HCT116 (cell line): Measurements from ENCODE around the gene EPS15. TPM values are rescaled to one million over a fixed set of nuclear protein-coding genes. Genes with fewer than 3 reads are reported as not detected.

Experiments
- ATAC-seq: fragments of 200-7000 bp; cut with Tn5 transposase; 2 replicates; pipeline ENCODE4 v1.9.1; 2020; ENCODE audit warnings: mild to moderate bottlenecking, moderate library complexity
- BruUV-seq: library from RNA; stranded (reverse); fragments of 400-500 nt; replicated peaks from 2 replicates; lab custom pipeline; 2021; lab: Mats Ljungman, UMichigan
- CTCF ChIA-PET: fragments of 300-600 bp; sonication (Branson Sonifier 250); formaldehyde crosslinking; loops from one replicate; lab custom pipeline; 2021; ENCODE audit warnings: antibody characterized with exemption; lab: Charles Lee
- POLR2A ChIA-PET: fragments of 300-600, 350-600 bp; sonication (Branson Sonifier 250); formaldehyde crosslinking; loops from one replicate; lab custom pipeline; 2021; ENCODE audit warnings: antibody characterized with exemption; lab: Charles Lee
- RAD21 ChIA-PET, 2 experiments: fragments of 300-600 bp; sonication (Branson Sonifier 250); formaldehyde crosslinking; loops; one replicate each; lab custom pipeline; 2023; ENCODE audit warnings: low total read pairs in 2 of 2; ENCODE audit not compliant: uncharacterized antibody in 2 of 2, unreplicated experiment in 2 of 2, low non-redundant PET in 1 of 2; lab: Charles Lee
- DNase-seq: peaks from one replicate; pipeline ENCODE4 v3.0.0-alpha.2; 2010; ENCODE audit warnings: low read depth, low spot score
- H2AFZ ChIP-seq: fragments of 200-600 bp; shearing (Covaris generic), sonication (generic); 2 replicates; pipeline ENCODE4 v1.6.1; 2017; ENCODE audit warnings: low read depth, mixed run types, mixed read lengths, antibody characterized with exemption, low read length; ENCODE audit not compliant: poor library complexity, severe bottlenecking
- H3K27ac ChIP-seq: 2 replicates; pipeline ENCODE4 v1.5.1; 2012; ENCODE audit warnings: low read depth, low read length
- H3K27me3 ChIP-seq: fragments of 200-600 bp; sonication (generic); 2 replicates; pipeline ENCODE4 v1.6.1; 2016; ENCODE audit warnings: mixed run types, low read length, mixed read lengths; ENCODE audit not compliant: insufficient read depth
- H3K36me3 ChIP-seq, 2 experiments: fragments of 200-500 bp in 1 of 2; fragments of 200-600 bp in 1 of 2; sonication (Bioruptor generic) in 1 of 2; sonication (generic) in 1 of 2; 2 replicates each; pipeline versions ENCODE4 v1.5.1 to v1.6.1; 2014 to 2016; ENCODE audit warnings: low read length in 2 of 2, inconsistent platforms in 1 of 2, mixed read lengths in 1 of 2, mixed run types in 1 of 2; ENCODE audit not compliant: insufficient read depth in 2 of 2, control insufficient read depth in 1 of 2
- H3K4me1 ChIP-seq, 2 experiments: fragments of 200-600 bp in 1 of 2; sonication (generic) in 1 of 2; 2 replicates each; pipeline versions ENCODE4 v1.5.1 to v1.6.1; 2012 to 2017; ENCODE audit warnings: low read length in 2 of 2, inconsistent platforms in 1 of 2, mild to moderate bottlenecking in 1 of 2, mixed read lengths in 1 of 2, mixed run types in 1 of 2, moderate library complexity in 1 of 2; ENCODE audit not compliant: insufficient read depth in 2 of 2, control insufficient read depth in 1 of 2
- H3K4me2 ChIP-seq: fragments of 200-600 bp; sonication (generic); 2 replicates; pipeline ENCODE4 v1.6.1; 2017; ENCODE audit warnings: mixed run types, low read length, mixed read lengths
- H3K4me3 ChIP-seq, 2 experiments: fragments of 200-600 bp in 1 of 2; sonication (generic) in 1 of 2; replicated peaks in 1 of 2; 2 replicates each; pipeline ENCODE4 v1.5.1; 2011 to 2016; ENCODE audit warnings: low read length in 2 of 2, control low read depth in 1 of 2, low read depth in 1 of 2, mild to moderate bottlenecking in 1 of 2, mixed read lengths in 1 of 2, mixed run types in 1 of 2
- H3K79me2 ChIP-seq: fragments of 200-600 bp; sonication (generic); 2 replicates; pipeline ENCODE4 v1.6.1; 2017; ENCODE audit warnings: mild to moderate bottlenecking, mixed run types, low read length, moderate library complexity, mixed read lengths; ENCODE audit not compliant: insufficient read depth
- H3K9ac ChIP-seq: fragments of 200-600 bp; sonication (generic); 2 replicates; pipeline ENCODE4 v1.6.1; 2016; ENCODE audit warnings: low read length, mixed read lengths
- H3K9me2 ChIP-seq: fragments of 200-600 bp; sonication (generic), shearing (Covaris generic); 2 replicates; pipeline ENCODE4 v1.6.1; 2017; ENCODE audit warnings: mixed run types, mild to moderate bottlenecking, moderate library complexity; ENCODE audit not compliant: insufficient read depth
- H3K9me3 ChIP-seq, 2 experiments: fragments of 200-500 bp in 1 of 2; fragments of 200-600 bp in 1 of 2; sonication (Bioruptor generic) in 1 of 2; sonication (generic) in 1 of 2; 2 replicates each; pipeline ENCODE4 v1.6.1; 2014 to 2017; ENCODE audit warnings: low read length in 2 of 2, mixed read lengths in 2 of 2, inconsistent platforms in 1 of 2, low read depth in 1 of 2, mild to moderate bottlenecking in 1 of 2, mixed run types in 1 of 2, moderate library complexity in 1 of 2; ENCODE audit not compliant: control insufficient read depth in 1 of 2, insufficient read depth in 1 of 2
- H4K20me1 ChIP-seq: fragments of 200-600 bp; sonication (generic), shearing (Covaris generic); 2 replicates; pipeline ENCODE4 v1.6.1; 2017; ENCODE audit warnings: mixed run types, mild to moderate bottlenecking, moderate library complexity; ENCODE audit not compliant: insufficient read depth
- CBX3 ChIP-seq: IDR thresholded peaks from 2 replicates; pipeline ENCODE4 v1.6.1; 2012; ENCODE audit warnings: low read depth
- ELF1 ChIP-seq: IDR thresholded peaks from 2 replicates; pipeline ENCODE4 v1.6.1; 2012; ENCODE audit warnings: low read depth, borderline replicate concordance
- EZH2 ChIP-seq: fragments of 200-600 bp; sonication (generic); IDR thresholded peaks from 2 replicates; pipeline ENCODE4 v1.6.1; 2017; ENCODE audit warnings: antibody characterized with exemption, mixed run types
- EZH2phosphoT487 ChIP-seq: fragments of 200-600 bp; IDR thresholded peaks from 2 replicates; pipeline ENCODE4 v1.6.1; 2018; ENCODE audit warnings: antibody characterized with exemption, borderline replicate concordance
- FOSL1 ChIP-seq: IDR thresholded peaks from 2 replicates; pipeline ENCODE4 v1.6.1; 2012; ENCODE audit warnings: low read depth
- POLR2A ChIP-seq: IDR thresholded peaks from 2 replicates; pipeline ENCODE4 v1.7.0; 2011; ENCODE audit warnings: borderline replicate concordance; ENCODE audit not compliant: insufficient read depth, insufficient read length; ENCODE audit errors: extremely low read depth
- POLR2AphosphoS5 ChIP-seq: IDR thresholded peaks from 2 replicates; pipeline ENCODE4 v1.6.1; 2011; ENCODE audit warnings: mild to moderate bottlenecking, low read depth, low read length, moderate library complexity
- RAD21 ChIP-seq: IDR thresholded peaks from 2 replicates; pipeline ENCODE4 v1.6.1; 2012; ENCODE audit warnings: low read depth, mild to moderate bottlenecking
- SRF ChIP-seq: IDR thresholded peaks from 2 replicates; pipeline ENCODE4 v1.6.1; 2012; ENCODE audit warnings: low read depth
- TCF7L2 ChIP-seq: IDR thresholded peaks from 2 replicates; pipeline ENCODE4 v1.7.0; 2011; ENCODE audit warnings: borderline replicate concordance, inconsistent platforms; ENCODE audit not compliant: insufficient read depth, insufficient read length; ENCODE audit errors: extremely low read depth
- YY1 ChIP-seq: IDR thresholded peaks from 2 replicates; pipeline ENCODE4 v1.6.1; 2011; ENCODE audit warnings: low read length, low read depth, moderate library complexity, mild to moderate bottlenecking; ENCODE audit not compliant: insufficient replicate concordance; ENCODE audit errors: extremely low read depth
- ZFX ChIP-seq: fragments of 450-650 bp; IDR thresholded peaks from 2 replicates; pipeline ENCODE4 v1.6.1; 2017
- intact Hi-C: fragments of 100-400 bp; cut with micrococcal nuclease; formaldehyde crosslinking; loops from 2 replicates; pipeline ENCODE4 v1.10.0; 2022
- total RNA-seq: library from RNA; stranded (reverse); gene quantifications from one replicate; pipeline ENCODE4 v1.2.1, GENCODE V29; 2021; ENCODE audit not compliant: unreplicated experiment
- TF ChIP-seq, protein P1 (sequence below): IDR thresholded peaks from 2 replicates; pipeline ENCODE4 v1.6.1; 2012
- TF ChIP-seq, protein P2 (sequence below): IDR thresholded peaks from 2 replicates; pipeline ENCODE4 v1.6.1; 2011; ENCODE audit warnings: mild to moderate bottlenecking, low read length, moderate library complexity; ENCODE audit not compliant: insufficient replicate concordance; ENCODE audit errors: extremely low read depth
- TF ChIP-seq, protein P3 (sequence below): IDR thresholded peaks from 2 replicates; pipeline ENCODE4 v1.6.1; 2012
- TF ChIP-seq, protein P4 (sequence below), 3 experiments: fragments of 200-600 bp in 1 of 3; sonication (generic) in 1 of 3; IDR thresholded peaks in 2 of 3; conservative IDR thresholded peaks in 1 of 3; 2 replicates each; pipeline ENCODE4 v1.5.1; 2012 to 2017; ENCODE audit warnings: low read depth in 2 of 3, low read length in 2 of 3, antibody characterized with exemption in 1 of 3, borderline replicate concordance in 1 of 3, control low read depth in 1 of 3, mild to moderate bottlenecking in 1 of 3, mixed read lengths in 1 of 3, mixed run types in 1 of 3, moderate library complexity in 1 of 3; ENCODE audit not compliant: insufficient read depth in 1 of 3

Gene EPS15
- total RNA-seq, 1 experiment from 2014 or later = 41.2 TPM

DNA sequence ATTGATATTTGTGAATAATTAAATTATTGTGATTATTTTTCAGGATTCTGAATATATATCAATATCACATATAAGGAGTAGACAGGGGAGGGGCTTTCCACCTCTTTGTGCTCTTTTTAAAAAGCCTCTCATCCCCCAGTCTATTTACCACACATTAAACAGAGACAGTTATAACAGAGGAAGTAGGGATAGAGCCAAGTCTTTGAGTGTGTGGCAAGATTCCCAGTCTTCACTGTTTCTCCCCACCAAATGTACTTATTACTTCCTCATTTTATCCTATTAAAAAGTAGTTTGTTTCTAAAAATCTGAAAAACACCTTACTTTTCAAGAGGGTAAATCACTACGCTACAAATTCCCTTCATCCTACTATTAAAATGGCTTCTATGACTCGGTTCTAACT, 46.7 kb downstream of the EPS15 start (continued):
- TF ChIP-seq, protein P1, sequence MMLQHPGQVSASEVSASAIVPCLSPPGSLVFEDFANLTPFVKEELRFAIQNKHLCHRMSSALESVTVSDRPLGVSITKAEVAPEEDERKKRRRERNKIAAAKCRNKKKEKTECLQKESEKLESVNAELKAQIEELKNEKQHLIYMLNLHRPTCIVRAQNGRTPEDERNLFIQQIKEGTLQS = no peak

DNA sequence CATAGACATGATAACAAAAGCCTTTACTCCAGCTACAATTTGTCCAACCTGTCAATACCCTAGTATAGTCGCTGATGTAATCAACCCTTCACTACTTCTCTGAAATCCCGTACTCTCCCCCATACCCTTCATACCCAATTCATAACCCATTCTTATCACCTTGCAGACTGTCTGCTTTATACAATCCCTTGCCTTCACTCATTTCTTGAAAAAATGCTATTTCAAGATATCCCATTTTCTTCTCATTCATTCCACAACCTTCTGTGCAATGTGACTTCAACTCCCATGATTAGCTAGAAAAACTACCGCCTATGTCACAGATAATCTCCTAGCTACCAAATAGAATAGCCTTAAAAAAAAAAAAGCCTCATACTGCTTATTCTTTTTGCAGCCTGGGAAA, 49.5 kb downstream of the EPS15 start:
- H3K79me2 ChIP-seq = no peaks in the 10 kb centered on the region
- H3K9me2 ChIP-seq = no peaks in the 10 kb centered on the region
- POLR2A ChIA-PET = no interaction called here
- H4K20me1 ChIP-seq = no peaks in the 10 kb centered on the region
- RAD21 ChIA-PET = no interaction called here
- DNase-seq (no peak), ATAC-seq (no peak)
- no peak for TF ChIP-seq POLR2A
- TF ChIP-seq, protein P1 = no peak
- TF ChIP-seq SRF = no peak
- TF ChIP-seq YY1 = no peak
- TF ChIP-seq ELF1 = no peak
- TF ChIP-seq EZH2 = no peak
- no peak for TF ChIP-seq CBX3
- TF ChIP-seq, protein P2, sequence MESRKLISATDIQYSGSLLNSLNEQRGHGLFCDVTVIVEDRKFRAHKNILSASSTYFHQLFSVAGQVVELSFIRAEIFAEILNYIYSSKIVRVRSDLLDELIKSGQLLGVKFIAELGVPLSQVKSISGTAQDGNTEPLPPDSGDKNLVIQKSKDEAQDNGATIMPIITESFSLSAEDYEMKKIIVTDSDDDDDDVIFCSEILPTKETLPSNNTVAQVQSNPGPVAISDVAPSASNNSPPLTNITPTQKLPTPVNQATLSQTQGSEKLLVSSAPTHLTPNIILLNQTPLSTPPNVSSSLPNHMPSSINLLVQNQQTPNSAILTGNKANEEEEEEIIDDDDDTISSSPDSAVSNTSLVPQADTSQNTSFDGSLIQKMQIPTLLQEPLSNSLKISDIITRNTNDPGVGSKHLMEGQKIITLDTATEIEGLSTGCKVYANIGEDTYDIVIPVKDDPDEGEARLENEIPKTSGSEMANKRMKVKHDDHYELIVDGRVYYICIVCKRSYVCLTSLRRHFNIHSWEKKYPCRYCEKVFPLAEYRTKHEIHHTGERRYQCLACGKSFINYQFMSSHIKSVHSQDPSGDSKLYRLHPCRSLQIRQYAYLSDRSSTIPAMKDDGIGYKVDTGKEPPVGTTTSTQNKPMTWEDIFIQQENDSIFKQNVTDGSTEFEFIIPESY = no peak
- no peak for TF ChIP-seq ZFX
- TF ChIP-seq FOSL1 = no peak
- no peak for TF ChIP-seq RAD21
- TF ChIP-seq, protein P3, sequence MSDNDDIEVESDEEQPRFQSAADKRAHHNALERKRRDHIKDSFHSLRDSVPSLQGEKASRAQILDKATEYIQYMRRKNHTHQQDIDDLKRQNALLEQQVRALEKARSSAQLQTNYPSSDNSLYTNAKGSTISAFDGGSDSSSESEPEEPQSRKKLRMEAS = no peak
- no peak for TF ChIP-seq EZH2phosphoT487
- no peak for TF ChIP-seq POLR2AphosphoS5
- TF ChIP-seq, protein P4, sequence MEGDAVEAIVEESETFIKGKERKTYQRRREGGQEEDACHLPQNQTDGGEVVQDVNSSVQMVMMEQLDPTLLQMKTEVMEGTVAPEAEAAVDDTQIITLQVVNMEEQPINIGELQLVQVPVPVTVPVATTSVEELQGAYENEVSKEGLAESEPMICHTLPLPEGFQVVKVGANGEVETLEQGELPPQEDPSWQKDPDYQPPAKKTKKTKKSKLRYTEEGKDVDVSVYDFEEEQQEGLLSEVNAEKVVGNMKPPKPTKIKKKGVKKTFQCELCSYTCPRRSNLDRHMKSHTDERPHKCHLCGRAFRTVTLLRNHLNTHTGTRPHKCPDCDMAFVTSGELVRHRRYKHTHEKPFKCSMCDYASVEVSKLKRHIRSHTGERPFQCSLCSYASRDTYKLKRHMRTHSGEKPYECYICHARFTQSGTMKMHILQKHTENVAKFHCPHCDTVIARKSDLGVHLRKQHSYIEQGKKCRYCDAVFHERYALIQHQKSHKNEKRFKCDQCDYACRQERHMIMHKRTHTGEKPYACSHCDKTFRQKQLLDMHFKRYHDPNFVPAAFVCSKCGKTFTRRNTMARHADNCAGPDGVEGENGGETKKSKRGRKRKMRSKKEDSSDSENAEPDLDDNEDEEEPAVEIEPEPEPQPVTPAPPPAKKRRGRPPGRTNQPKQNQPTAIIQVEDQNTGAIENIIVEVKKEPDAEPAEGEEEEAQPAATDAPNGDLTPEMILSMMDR (IDR thresholded peaks at IDR 0.05 in 2 of 3, conservative IDR thresholded peaks at IDR 0.05 in 1 of 3; ENCODE audit: borderline replicate concordance in 1 of 3, insufficient read depth in 1 of 3, low read depth in 2 of 3, low read length in 2 of 3) = no peak
- no peak for TF ChIP-seq TCF7L2
- H2AFZ ChIP-seq = no peak overlapping the region
- BruUV-seq = no TSS peak
- no peaks in the 10 kb centered on the region for H3K36me3 ChIP-seq
- CTCF ChIA-PET = interaction anchor here (0.6 kb wide), 1 partner anchor 611 kb away, joined by 3 read pairs; no protein-coding TSS in a partner anchor
- H3K27me3 ChIP-seq = no peaks in the 10 kb centered on the region
- no peak overlapping the region for H3K27ac ChIP-seq
- no peaks in the 10 kb centered on the region for H3K9me3 ChIP-seq
- no peaks in the 10 kb centered on the region for H3K4me1 ChIP-seq
- no peak overlapping the region for H3K9ac ChIP-seq
- no peak overlapping the region for H3K4me3 ChIP-seq
- no peak overlapping the region for H3K4me2 ChIP-seq
- intact Hi-C loops = no loop called here
